BJ (cell line): ENCODE results near the gene RNF227. TPM values are rescaled to one million over a fixed set of nuclear protein-coding genes. Genes with fewer than 3 reads are reported as not detected.

Experiments
- CTCF ChIA-PET: fragments of 350-600 bp; formaldehyde crosslinking; extraction: SDS; loops from one replicate; lab custom pipeline; 2021; ENCODE audit warnings: antibody characterized with exemption, inconsistent platforms; lab: Yijun Ruan, JAX
- POLR2A ChIA-PET: fragments of 300-600 bp; sonication (Branson Sonifier 250); formaldehyde crosslinking; extraction: SDS; loops from one replicate; lab custom pipeline; 2021; ENCODE audit warnings: antibody characterized with exemption; lab: Charles Lee
- DNase-seq: peaks from one replicate; pipeline ENCODE4 v3.0.0-alpha.2; 2011; ENCODE audit warnings: low read depth
- H3K27me3 ChIP-seq: 2 replicates; pipeline ENCODE4 v1.6.0; 2011; ENCODE audit warnings: low read length; ENCODE audit not compliant: control insufficient read depth, insufficient read depth
- H3K36me3 ChIP-seq: 2 replicates; pipeline ENCODE4 v1.5.1; 2011; ENCODE audit warnings: low read length; ENCODE audit not compliant: control insufficient read depth, insufficient read depth
- H3K4me3 ChIP-seq: 2 replicates; pipeline ENCODE4 v1.5.1; 2011; ENCODE audit warnings: low read depth, mild to moderate bottlenecking, control low read depth, low read length
- polyA plus RNA-seq: library from polyadenylated mRNA; depleted of rRNA; stranded (reverse); fragments of >200 nt; gene quantifications from 2 replicates; pipeline ENCODE4 v1.2.3, GENCODE V29; 2011
- TF ChIP-seq, protein P1 (sequence below): IDR thresholded peaks from 2 replicates; pipeline ENCODE4 v1.5.1; 2011; ENCODE audit warnings: low read depth, mild to moderate bottlenecking, control low read depth, inconsistent platforms, low read length, moderate library complexity; ENCODE audit not compliant: insufficient read depth

RNF227 gene
- polyA plus RNA-seq, 1 experiment = 2.2 TPM

GRCh38 chr17:7911116-7911515 is 5.0 kb downstream of the RNF227 start:
- Histone ChIP-seq H3K36me3 (peaks cover 36% of the 10 kb centered on the region), H3K4me3 (no peak overlapping the region), H3K27me3 (no peaks in the 10 kb centered on the region)
- no peak for DNase-seq
- TF ChIP-seq, protein P1, sequence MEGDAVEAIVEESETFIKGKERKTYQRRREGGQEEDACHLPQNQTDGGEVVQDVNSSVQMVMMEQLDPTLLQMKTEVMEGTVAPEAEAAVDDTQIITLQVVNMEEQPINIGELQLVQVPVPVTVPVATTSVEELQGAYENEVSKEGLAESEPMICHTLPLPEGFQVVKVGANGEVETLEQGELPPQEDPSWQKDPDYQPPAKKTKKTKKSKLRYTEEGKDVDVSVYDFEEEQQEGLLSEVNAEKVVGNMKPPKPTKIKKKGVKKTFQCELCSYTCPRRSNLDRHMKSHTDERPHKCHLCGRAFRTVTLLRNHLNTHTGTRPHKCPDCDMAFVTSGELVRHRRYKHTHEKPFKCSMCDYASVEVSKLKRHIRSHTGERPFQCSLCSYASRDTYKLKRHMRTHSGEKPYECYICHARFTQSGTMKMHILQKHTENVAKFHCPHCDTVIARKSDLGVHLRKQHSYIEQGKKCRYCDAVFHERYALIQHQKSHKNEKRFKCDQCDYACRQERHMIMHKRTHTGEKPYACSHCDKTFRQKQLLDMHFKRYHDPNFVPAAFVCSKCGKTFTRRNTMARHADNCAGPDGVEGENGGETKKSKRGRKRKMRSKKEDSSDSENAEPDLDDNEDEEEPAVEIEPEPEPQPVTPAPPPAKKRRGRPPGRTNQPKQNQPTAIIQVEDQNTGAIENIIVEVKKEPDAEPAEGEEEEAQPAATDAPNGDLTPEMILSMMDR = no peak
- POLR2A ChIA-PET = no interaction called here
- CTCF ChIA-PET = interaction anchor here (1.0 to 7.9 kb wide), 4 partner anchors 12 to 146 kb away, joined by 3 to 109 read pairs (median 26); partner anchors contain the start of genes CNTROB and TRAPPC1

GRCh38 chr17:7910711-7911110 is 5.4 kb downstream of the RNF227 start:
- TF ChIP-seq, protein P1 = no peak
- ChIA-PET CTCF (interaction anchor here (1.1 to 7.9 kb wide), 2 partner anchors 11 to 147 kb away, joined by 3 to 48 read pairs; no protein-coding TSS in a partner anchor), POLR2A (no interaction called here)
- DNase-seq = no peak
- Histone ChIP-seq H3K36me3 (peaks cover 38% of the 10 kb centered on the region), H3K4me3 (no peak overlapping the region), H3K27me3 (no peaks in the 10 kb centered on the region)

DNA sequence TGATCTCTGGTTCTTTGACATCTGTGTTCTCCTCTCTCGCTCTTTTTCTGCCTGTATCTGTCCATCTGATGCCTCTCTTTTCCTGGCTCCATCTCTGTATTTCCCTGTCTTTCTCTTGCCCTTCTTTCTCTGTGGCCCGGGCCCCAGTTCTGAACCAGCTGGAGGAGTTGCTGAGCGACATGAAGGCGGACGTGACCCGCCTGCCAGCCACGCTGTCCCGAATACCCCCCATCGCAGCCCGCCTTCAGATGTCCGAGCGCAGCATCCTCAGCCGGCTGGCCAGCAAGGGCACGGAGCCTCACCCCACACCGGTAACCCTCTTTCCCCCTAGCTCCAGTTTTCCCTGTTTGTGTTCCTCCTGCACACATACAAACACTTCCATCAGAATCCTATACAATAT is 5.8 kb downstream of the RNF227 start:
- ChIA-PET CTCF (interaction anchor here (1.1 to 7.9 kb wide), 2 partner anchors 11 to 147 kb away, joined by 3 to 48 read pairs; no protein-coding TSS in a partner anchor), POLR2A (no interaction called here)
- Histone ChIP-seq H3K36me3 (peaks cover 42% of the 10 kb centered on the region), H3K4me3 (no peak overlapping the region), H3K27me3 (no peaks in the 10 kb centered on the region)
- DNase-seq = no peak
- TF ChIP-seq, protein P1 = no peak

- peaks cover 49% of the 10 kb centered on the region for H3K36me3 ChIP-seq
Measured at GRCh38 chr17:7909089-7909488, 7.0 kb downstream of the RNF227 start.

More at GRCh38 chr17:7909089-7909488, 7.0 kb downstream of the RNF227 start:
- Histone ChIP-seq H3K4me3 (no peak overlapping the region), H3K27me3 (no peaks in the 10 kb centered on the region)
- POLR2A ChIA-PET = no interaction called here
- DNase-seq = no peak
- TF ChIP-seq, protein P1 = no peak
- CTCF ChIA-PET = interaction anchor here (1.0 to 7.9 kb wide), 3 partner anchors 10 to 81 kb away, joined by 3 to 48 read pairs (median 5); no protein-coding TSS in a partner anchor
